ENCODE results near the gene USP32. TPM values are rescaled to one million over a fixed set of nuclear protein-coding genes. Genes with fewer than 3 reads are reported as not detected.
"Not testable (repeated sequence)": the region's sequence is repeated elsewhere in the genome, so short reads cannot be mapped to it uniquely, and the experiment has no call there.

The USP32 gene
- total RNA-seq, 1 donor from 2014 or later, result 41.6 TPM

GRCh38 chr17:60335289-60335688 lies 56.6 kb downstream of the USP32 start:
- no peak for DNase-seq (ENCODE audit: low read depth, low spot score)

GRCh38 chr17:60333628-60334031 lies 58.3 kb downstream of the USP32 start:
- no peak for DNase-seq (ENCODE audit: low read depth, low spot score)

- DNase-seq (ENCODE audit: low read depth, low spot score), result not testable (repeated sequence)
Measured at GRCh38 chr17:60333072-60333471, 58.9 kb downstream of the USP32 start.

GRCh38 chr17:60332574-60332973 lies 59.4 kb downstream of the USP32 start:
- no peak for DNase-seq (ENCODE audit: low read depth, low spot score)

- DNase-seq (ENCODE audit: low read depth, low spot score), result no peak
Measured at GRCh38 chr17:60330731-60331130, 61.2 kb downstream of the USP32 start.

GRCh38 chr17:60328679-60329078 lies 63.3 kb downstream of the USP32 start:
- DNase-seq (ENCODE audit: low read depth, low spot score), result no peak

GRCh38 chr17:60327901-60328273 lies 64.0 kb downstream of the USP32 start:
- no peak for DNase-seq (ENCODE audit: low read depth, low spot score)

GRCh38 chr17:60327134-60327900 lies 64.6 kb downstream of the USP32 start:
- no peak for DNase-seq (ENCODE audit: low read depth, low spot score)

GRCh38 chr17:60326702-60327101 lies 65.2 kb downstream of the USP32 start:
- DNase-seq (ENCODE audit: low read depth, low spot score), result no peak

GRCh38 chr17:60325730-60326524 lies 66.0 kb downstream of the USP32 start:
- no peak for DNase-seq (ENCODE audit: low read depth, low spot score)

GRCh38 chr17:60323754-60324153 lies 68.2 kb downstream of the USP32 start:
- no peak for DNase-seq (ENCODE audit: low read depth, low spot score)

- DNase-seq (ENCODE audit: low read depth, low spot score), result no peak
Measured at GRCh38 chr17:60322056-60322387, 69.9 kb downstream of the USP32 start.

GRCh38 chr17:60321336-60322055 lies 70.4 kb downstream of the USP32 start:
- DNase-seq (ENCODE audit: low read depth, low spot score), result no peak

GRCh38 chr17:60318830-60319229 lies 73.1 kb downstream of the USP32 start:
- DNase-seq (ENCODE audit: low read depth, low spot score), result no peak

GRCh38 chr17:60318326-60318725 lies 73.6 kb downstream of the USP32 start:
- no peak for DNase-seq (ENCODE audit: low read depth, low spot score)

GRCh38 chr17:60315650-60316049 lies 76.3 kb downstream of the USP32 start:
- DNase-seq (ENCODE audit: low read depth, low spot score), result no peak

GRCh38 chr17:60314900-60315299 lies 77.0 kb downstream of the USP32 start:
- DNase-seq (ENCODE audit: low read depth, low spot score), result not testable (repeated sequence)

- DNase-seq (ENCODE audit: low read depth, low spot score), result no peak
Measured at GRCh38 chr17:60314423-60314822, 77.5 kb downstream of the USP32 start.

- no peak for DNase-seq (ENCODE audit: low read depth, low spot score)
Measured at GRCh38 chr17:60311936-60312335, 80.0 kb downstream of the USP32 start.

- no peak for DNase-seq (ENCODE audit: low read depth, low spot score)
Measured at GRCh38 chr17:60311186-60311585, 80.7 kb downstream of the USP32 start.

- DNase-seq (ENCODE audit: low read depth, low spot score), result no peak
Measured at GRCh38 chr17:60305141-60305540, 86.8 kb downstream of the USP32 start.

GRCh38 chr17:60304502-60304901 lies 87.4 kb downstream of the USP32 start:
- no peak for DNase-seq (ENCODE audit: low read depth, low spot score)

All from pulmonary artery endothelial cell (primary cell).